Measurements from ENCODE around the gene TPST1. TPM values are rescaled to one million over a fixed set of nuclear protein-coding genes. Genes with fewer than 3 reads are reported as not detected.
"Not testable (repeated sequence)": the region's sequence is repeated elsewhere in the genome, so short reads cannot be mapped to it uniquely, and the experiment has no call there.

Gene TPST1
- 37.2 TPM for polyA plus RNA-seq (2013, experiment 1 of 2; ENCODE audit: insufficient read length)
- 36.5 TPM for polyA plus RNA-seq (2013, experiment 2 of 2; ENCODE audit: insufficient read length)

GRCh38 chr7:66204822-66205740 lies at the start of gene TPST1:
Gene TPST1 (plus strand): TSS chr7:66205334. CDS start chr7:66240426, 35,092 bp downstream.
- peak; percentile 86 for DNase-seq

GRCh38 chr7:66156035-66156434 lies 49.1 kb upstream of the TPST1 start:
- not testable (repeated sequence) for DNase-seq

- DNase-seq, result no peak
Measured at GRCh38 chr7:66157060-66157459, 48.1 kb upstream of the TPST1 start.

DNA sequence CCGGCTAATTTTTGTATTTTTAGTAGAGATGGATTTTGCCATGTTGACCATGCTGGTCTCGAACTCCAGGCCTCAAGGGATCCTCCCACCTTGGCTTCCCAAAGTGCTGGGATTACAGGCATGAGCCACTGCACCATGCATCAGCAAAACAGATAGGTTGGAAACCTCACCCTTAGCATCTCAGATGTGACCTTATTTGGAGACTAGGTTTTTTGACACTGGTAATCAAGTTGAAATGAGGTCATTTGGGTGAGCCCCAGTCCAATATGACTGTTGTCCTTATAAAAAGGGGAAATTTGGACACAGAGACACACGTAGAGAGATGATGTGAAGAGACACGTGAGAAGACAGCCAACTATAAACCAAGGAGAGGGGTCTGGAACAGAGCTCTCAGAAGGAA lies 42.5 kb upstream of the TPST1 start:
- DNase-seq, result no peak

DNA sequence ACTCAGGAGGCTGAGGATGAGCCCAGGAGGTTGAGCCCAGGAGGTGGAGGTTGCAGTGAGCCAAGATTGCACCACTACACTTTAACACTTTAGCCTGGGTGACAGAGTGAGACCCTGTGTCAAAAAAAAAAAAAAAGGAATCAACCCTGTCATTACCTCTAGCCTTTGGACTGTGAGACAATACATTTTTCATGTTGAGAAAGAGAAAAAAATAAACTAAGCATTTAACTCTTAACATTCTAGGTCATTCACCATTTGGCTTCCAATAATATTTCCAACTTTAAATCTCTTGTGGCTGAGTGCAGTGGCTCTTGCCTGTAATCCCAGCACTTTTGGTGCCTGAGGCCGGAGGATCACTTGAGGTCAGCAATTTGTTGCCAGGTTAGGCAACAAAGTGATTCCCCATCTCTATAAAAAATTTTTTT lies 41.9 kb upstream of the TPST1 start:
- DNase-seq, result no peak

GRCh38 chr7:66164356-66164755 lies 40.8 kb upstream of the TPST1 start:
- no peak for DNase-seq

DNA sequence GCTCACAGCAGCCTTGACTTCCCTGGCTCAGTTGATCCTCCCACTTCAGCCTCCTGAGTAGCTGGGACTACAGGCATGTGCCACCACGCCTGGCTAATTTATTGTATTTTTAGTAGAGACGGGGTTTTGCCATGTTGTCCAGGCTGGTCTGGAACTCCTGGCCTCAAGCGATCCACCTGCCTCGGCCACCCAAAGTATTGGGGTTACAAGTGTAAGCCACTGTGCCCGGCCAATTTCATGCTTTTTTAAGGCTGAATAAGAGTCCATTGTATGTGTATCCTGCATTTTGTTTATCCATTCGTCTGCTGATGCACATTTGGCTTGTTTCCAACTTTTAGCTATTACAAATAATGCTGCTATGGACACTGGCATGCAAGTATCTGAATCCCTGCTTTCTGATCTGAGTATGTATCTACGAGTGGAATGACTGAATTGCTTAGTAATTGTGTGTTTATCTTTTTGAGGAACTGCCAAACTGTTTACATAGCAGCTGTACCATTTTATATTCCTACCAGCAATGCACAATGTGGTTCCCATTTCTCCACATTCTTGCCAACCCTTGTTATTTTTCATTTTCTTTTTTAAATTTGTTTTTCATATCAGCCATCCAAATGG lies 37.3 kb upstream of the TPST1 start:
- peak; percentile 53 for DNase-seq

GRCh38 chr7:66169616-66170015 lies 35.5 kb upstream of the TPST1 start:
- DNase-seq, result no peak

GRCh38 chr7:66170309-66171231 lies 34.6 kb upstream of the TPST1 start:
- DNase-seq, result no peak

- not testable (repeated sequence) for DNase-seq
Measured at GRCh38 chr7:66172536-66173401, 32.4 kb upstream of the TPST1 start.

GRCh38 chr7:66173856-66174255 lies 31.3 kb upstream of the TPST1 start:
- DNase-seq, result no peak

DNA sequence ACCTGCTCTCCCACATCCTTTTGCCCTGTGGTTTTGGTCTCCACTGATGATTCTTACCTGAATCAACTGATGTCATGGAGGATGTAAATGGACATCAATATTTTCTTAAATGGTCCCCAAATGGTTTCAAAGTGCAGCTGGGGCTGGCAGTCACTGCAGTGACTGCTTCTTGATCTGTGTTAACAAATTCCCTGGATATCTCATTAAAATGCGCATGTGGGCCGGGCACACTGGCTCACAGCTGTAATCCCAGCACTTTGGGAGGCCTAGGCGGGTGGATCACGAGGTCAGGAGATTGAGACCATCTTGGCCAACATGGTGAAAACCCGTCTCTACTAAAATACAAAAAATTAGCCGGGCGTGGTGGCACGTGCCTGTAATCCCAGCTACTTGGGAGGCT lies 30.1 kb upstream of the TPST1 start:
- DNase-seq, result not testable (repeated sequence)

DNA sequence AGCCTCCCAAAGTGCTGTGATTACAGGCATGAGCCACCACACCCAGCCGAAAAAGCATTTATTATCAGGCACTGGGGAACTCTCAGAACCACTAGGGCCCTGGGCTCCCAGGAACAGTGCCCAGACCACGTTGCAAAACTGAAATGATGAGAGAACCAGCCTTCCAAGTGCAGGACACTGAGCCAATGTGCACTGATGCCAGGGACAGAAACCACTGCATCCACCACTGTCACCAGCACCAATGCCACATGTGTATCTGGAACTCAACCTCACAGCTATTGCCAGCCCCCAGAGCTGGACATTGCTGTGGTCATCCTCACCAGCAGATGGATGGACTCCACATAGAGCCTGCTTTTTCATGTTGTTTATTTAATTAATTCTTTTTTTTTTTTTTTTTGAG lies 28.2 kb upstream of the TPST1 start:
- DNase-seq, result no peak

DNA sequence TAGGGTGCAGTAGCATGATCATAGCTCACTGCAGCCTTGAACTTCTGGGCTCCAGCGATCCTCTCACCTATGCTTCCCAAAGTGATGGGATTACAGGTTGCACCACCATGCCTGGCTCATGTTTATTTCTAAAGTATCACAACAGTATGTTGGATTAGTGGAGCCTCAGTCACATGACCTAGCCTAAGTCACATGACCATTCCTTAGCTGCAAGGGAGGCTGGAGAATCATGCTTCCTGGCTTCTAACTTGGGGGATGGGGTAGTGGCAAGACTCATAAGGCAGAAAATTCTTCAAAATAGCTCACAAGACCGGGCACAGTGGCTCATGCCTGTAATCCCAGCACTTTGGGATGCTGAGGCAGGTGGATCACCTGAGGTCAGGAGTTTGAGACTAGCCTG lies 26.9 kb upstream of the TPST1 start:
- no peak for DNase-seq

- DNase-seq, result no peak
Measured at GRCh38 chr7:66181329-66181728, 23.8 kb upstream of the TPST1 start.

- no peak for DNase-seq
Measured at GRCh38 chr7:66181845-66182244, 23.3 kb upstream of the TPST1 start.

- DNase-seq, result no peak
Measured at GRCh38 chr7:66182920-66183319, 22.2 kb upstream of the TPST1 start.

DNA sequence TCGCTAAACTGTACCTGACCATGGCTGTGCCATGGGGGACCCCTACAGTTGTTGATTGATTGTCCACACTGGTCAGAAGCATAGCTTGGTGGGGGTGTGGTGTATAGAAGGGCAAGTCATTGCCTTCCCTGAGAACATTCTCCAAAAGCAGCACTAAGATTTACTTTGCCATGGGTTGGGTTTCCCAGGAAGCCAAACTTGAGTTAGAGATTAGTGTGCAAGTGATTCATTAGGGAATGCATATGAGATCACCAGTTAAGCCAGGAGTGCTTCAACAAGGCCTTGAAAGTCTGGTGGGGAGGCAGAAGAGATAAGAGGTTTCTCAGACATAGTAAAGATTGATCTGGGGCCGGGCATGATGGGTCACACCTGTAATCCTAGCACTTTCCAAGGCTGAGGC lies 21.4 kb upstream of the TPST1 start:
- DNase-seq, result peak; percentile 74

DNA sequence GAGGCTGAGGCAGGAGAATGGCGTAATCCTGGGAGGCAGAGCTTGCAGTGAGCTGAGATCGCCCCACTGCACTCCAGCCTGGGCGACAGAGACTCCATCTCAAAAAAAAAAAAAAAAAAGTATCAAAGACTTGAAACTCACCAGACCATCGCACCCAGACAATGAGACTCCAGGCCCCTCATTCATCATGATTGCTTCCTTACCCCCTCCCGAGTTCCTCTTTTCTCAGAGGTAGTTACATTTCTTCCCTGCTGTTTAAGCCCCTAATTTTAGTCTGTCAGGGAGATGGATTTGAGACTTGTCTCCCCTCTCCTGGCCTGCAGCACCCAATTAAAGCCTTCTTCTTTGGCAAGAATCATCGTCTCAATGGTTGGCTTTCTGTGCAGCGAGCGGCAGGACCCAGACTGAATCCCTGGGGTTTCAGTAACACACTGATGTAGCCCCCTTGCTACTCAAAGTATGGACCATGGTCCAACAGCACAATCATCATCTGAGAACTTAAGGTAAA lies 19.4 kb upstream of the TPST1 start:
- DNase-seq, result no peak

DNA sequence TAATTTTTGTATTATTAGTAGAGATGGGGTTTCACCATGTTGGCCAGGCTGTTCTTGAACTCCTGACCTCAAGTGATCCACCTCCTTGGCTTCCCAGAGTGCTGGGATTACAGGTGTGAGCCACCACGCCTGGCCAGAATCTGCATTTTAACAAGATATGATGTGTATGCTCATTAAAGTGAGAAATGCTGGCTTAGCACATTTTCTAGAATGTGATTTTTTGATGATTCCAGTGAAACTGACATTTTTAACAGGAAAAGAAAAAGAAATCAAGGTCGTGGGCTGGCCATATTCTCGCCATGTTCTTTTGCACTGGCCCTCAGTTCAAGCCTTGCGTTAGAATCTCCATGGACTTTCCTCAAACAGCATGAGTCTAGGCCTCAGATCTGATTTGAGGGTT lies 18.1 kb upstream of the TPST1 start:
- no peak for DNase-seq

DNA sequence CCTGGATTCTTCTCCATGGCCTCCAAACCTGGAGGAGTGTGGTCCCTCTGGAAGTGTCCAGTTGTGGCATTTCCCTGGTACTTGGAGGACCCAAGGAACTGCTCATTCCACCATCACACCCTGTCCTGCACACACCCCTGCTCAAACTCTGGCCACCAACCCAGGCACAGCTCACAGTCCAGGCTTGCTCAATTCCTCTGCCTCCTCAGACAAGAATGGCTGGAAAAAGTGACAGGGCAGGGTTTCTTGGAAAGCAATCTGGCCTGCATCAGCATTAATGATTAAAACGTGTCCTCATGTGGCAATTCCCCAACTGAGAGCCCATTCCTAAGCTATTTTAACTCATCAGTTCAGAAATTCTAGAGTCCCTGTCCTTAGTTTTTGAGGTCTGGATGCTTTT lies 17.2 kb upstream of the TPST1 start:
- DNase-seq, result peak; percentile 70
